Transverse colon (tissue), 4 donors: Measurements from ENCODE around the gene L3MBTL4. TPM values are rescaled to one million over a fixed set of nuclear protein-coding genes. Genes with fewer than 3 reads are reported as not detected.

ENCODE experiments used
- DNase-seq: peaks from one replicate; pipeline ENCODE4 v3.0.0-alpha.2; 2019
- H3K27ac ChIP-seq, 4 donors: fragments of 200-600 bp; sonication (generic); 2 replicates each; pipeline ENCODE4 v1.5.1; 2016 to 2018; ENCODE audit warnings: inconsistent platforms in 4 of 4
- H3K27me3 ChIP-seq: fragments of 200-600 bp; sonication (generic); 2 replicates; pipeline ENCODE4 v1.5.1; 2017; ENCODE audit warnings: inconsistent platforms
- H3K36me3 ChIP-seq, 4 donors: fragments of 200-600 bp; sonication (generic); 2 replicates each; pipeline ENCODE4 v1.5.1; 2017 to 2019; ENCODE audit warnings: inconsistent platforms in 4 of 4
- H3K4me1 ChIP-seq, 4 donors: fragments of 200-600 bp; sonication (generic); 2 replicates each; pipeline ENCODE4 v1.5.1; 2017 to 2020; ENCODE audit warnings: inconsistent platforms in 4 of 4
- H3K4me3 ChIP-seq, 4 donors: fragments of 200-600 bp; sonication (generic); 1 replicate in 1 of 4; 2 replicates in 3 of 4; pipeline versions ENCODE4 v1.5.1 to v1.6.1; 2017 to 2019; ENCODE audit warnings: inconsistent platforms in 4 of 4
- H3K9me3 ChIP-seq, 2 donors: fragments of 200-600 bp; sonication (generic); 2 replicates each; pipeline ENCODE4 v1.5.1; 2017 to 2019; ENCODE audit warnings: inconsistent platforms in 2 of 2
- EP300 ChIP-seq: sonication (generic); formaldehyde crosslinking; IDR thresholded peaks from one replicate; pipeline ENCODE4 v1.6.1; 2017; ENCODE audit warnings: antibody characterized with exemption, low read depth
- POLR2A ChIP-seq: fragments of 450-650 bp; IDR thresholded peaks from one replicate; pipeline ENCODE4 v1.6.1; 2016; ENCODE audit warnings: antibody characterized with exemption, mild to moderate bottlenecking, moderate library complexity
- POLR2AphosphoS5 ChIP-seq, 3 donors: sonication (generic); formaldehyde crosslinking; IDR thresholded peaks; one replicate each; pipeline ENCODE4 v1.6.1; 2016; ENCODE audit warnings: antibody characterized with exemption in 3 of 3
- WGBS, 2 donors: methylation state at CpG; one replicate each; pipeline ENCODE4 v1.1.5; 2018; ENCODE audit warnings: low coverage in 1 of 2; 5-methylcytosine and 5-hydroxymethylcytosine counted together
- in situ Hi-C, 4 donors: fragments of 200-750 bp; cut with MboI; loops; one replicate each; pipeline versions ENCODE4 v1.15.0 to v1.15.1; 2017; ENCODE audit warnings: low sequenced_read_pairs in 3 of 4, low pct_ligation_motif_present in 1 of 4, low pct_unique_long_range_greater_than_20kb in 1 of 4
- intact Hi-C: fragments of 100-400 bp; cut with DNase I; formaldehyde crosslinking; loops from one replicate; pipeline ENCODE4 v1.15.1; 2023; ENCODE audit warnings: low total_unique reads
- total RNA-seq, 4 donors: library from RNA; depleted of rRNA; stranded (reverse); fragments of >200 nt; gene quantifications; one replicate each; pipeline ENCODE4 v1.1.0, GENCODE V29; 2016
- TF ChIP-seq, protein P1 (sequence below), 5 experiments: fragments of 200-600 bp in 3 of 5; fragments of 450-650 bp in 2 of 5; sonication (generic) in 3 of 5; IDR thresholded peaks; 1 replicate in 2 of 5; 2 replicates in 3 of 5; pipeline ENCODE4 v1.5.1; 2016 to 2017; ENCODE audit warnings: antibody characterized with exemption in 5 of 5, inconsistent platforms in 3 of 5, mild to moderate bottlenecking in 2 of 5, moderate library complexity in 1 of 5

The L3MBTL4 gene
- total RNA-seq, 4 donors from 2014 or later, result 0.20 to 4.9 (median 2.9) TPM

DNA sequence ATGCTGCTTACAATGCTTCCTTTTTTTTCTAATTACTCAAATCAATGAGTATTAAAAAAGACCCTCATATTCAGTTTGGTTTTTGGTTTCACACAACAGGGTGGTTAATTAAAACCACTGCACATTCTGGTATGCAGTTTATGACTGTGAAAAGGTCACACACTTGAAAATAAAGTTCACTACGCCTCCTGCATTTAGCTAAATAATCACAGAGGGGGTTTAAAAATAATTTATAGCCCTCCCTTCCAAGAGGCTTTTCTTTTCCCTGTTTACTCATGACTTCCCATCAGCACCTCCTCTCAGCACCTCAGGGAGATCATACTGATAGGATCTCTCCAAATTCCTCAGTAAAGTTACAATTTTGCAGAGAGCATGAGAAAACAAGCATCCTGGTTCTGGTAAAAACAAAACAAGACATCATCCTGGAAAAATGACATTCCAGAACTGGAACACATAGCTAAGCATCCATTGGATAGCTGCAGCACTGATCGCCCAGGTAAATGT is 389.9 kb downstream of the L3MBTL4 start:
- Histone ChIP-seq H3K36me3 (no peaks in the 10 kb centered on the region), H3K9me3 (no peaks in the 10 kb centered on the region), H3K27ac (no peak overlapping the region), H3K27me3 (no peaks in the 10 kb centered on the region), H3K4me3 (no peak overlapping the region), H3K4me1 (no peaks in the 10 kb centered on the region)
- TF ChIP-seq POLR2A (no peak), EP300 (no peak), POLR2AphosphoS5 (IDR thresholded peaks at IDR 0.05) (no peak)
- TF ChIP-seq, protein P1, sequence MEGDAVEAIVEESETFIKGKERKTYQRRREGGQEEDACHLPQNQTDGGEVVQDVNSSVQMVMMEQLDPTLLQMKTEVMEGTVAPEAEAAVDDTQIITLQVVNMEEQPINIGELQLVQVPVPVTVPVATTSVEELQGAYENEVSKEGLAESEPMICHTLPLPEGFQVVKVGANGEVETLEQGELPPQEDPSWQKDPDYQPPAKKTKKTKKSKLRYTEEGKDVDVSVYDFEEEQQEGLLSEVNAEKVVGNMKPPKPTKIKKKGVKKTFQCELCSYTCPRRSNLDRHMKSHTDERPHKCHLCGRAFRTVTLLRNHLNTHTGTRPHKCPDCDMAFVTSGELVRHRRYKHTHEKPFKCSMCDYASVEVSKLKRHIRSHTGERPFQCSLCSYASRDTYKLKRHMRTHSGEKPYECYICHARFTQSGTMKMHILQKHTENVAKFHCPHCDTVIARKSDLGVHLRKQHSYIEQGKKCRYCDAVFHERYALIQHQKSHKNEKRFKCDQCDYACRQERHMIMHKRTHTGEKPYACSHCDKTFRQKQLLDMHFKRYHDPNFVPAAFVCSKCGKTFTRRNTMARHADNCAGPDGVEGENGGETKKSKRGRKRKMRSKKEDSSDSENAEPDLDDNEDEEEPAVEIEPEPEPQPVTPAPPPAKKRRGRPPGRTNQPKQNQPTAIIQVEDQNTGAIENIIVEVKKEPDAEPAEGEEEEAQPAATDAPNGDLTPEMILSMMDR (IDR thresholded peaks at IDR 0.05), result no peak
- WGBS, 2 donors, result 62% methylated on average over 2 of the region's 2 CpGs
- no peak for DNase-seq
- in situ Hi-C loops (no loop called here), intact Hi-C loops (no loop called here)

DNA sequence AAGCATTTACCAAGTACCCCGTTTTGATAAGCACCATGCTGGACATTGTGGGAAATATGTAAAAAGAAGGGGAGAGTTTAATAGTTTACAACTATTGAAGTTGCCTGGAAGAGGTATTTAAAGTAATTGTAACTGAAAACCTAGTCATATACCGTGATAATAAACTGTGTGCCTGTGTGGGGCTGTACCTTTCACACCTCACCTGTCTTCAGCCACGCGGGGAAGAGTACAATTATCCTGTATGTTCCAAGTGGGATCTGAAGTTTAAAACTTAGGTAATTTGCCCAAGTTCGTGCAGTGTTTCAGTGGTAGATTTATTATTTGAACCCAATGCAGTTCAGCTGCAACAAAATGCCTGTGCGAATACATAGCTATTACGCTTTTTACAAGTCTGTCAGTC is 391.2 kb downstream of the L3MBTL4 start:
- in situ Hi-C loops, result no loop called here
- WGBS, 2 donors, result 84 to 87% methylated on average over 5 to 7 of the region's 7 CpGs
- intact Hi-C loops, result no loop called here
- Histone ChIP-seq H3K4me1 (no peaks in the 10 kb centered on the region), H3K36me3 (no peaks in the 10 kb centered on the region), H3K4me3 (no peak overlapping the region), H3K9me3 (no peaks in the 10 kb centered on the region), H3K27me3 (no peaks in the 10 kb centered on the region), H3K27ac (no peak overlapping the region)
- TF ChIP-seq POLR2A (no peak), EP300 (no peak), POLR2AphosphoS5 (IDR thresholded peaks at IDR 0.05) (no peak)
- TF ChIP-seq, protein P1 (IDR thresholded peaks at IDR 0.05), result no peak
- no peak for DNase-seq

DNA sequence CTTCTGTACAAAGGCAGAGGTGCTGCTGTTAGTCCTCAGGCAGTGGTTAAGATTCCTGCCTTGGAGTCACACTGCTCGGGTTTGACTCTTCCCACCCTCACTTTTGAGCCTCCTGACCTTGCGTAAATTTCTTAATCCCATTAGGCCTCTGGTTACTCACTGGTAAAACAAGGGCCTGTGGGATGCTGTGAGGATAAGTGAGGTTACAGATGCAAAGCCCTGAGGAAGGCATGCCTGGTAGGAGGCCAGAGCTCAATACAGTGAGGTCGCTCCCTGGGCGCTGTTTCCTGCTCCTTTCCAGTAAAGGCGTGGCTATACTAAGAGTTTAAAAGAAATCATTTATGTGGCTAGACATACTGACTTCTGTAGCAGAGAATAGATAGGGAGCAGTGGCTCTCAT is 391.9 kb downstream of the L3MBTL4 start:
- Histone ChIP-seq H3K9me3 (no peaks in the 10 kb centered on the region), H3K36me3 (no peaks in the 10 kb centered on the region), H3K4me1 (no peaks in the 10 kb centered on the region), H3K27me3 (no peaks in the 10 kb centered on the region), H3K4me3 (no peak overlapping the region), H3K27ac (no peak overlapping the region)
- intact Hi-C loops, result no loop called here
- DNase-seq, result no peak
- WGBS, 2 donors, result 67 to 71% methylated on average over 5 of the region's 5 CpGs
- TF ChIP-seq POLR2A, result no peak
- TF ChIP-seq, protein P1 (IDR thresholded peaks at IDR 0.05), result no peak
- in situ Hi-C loops, result no loop called here

DNA sequence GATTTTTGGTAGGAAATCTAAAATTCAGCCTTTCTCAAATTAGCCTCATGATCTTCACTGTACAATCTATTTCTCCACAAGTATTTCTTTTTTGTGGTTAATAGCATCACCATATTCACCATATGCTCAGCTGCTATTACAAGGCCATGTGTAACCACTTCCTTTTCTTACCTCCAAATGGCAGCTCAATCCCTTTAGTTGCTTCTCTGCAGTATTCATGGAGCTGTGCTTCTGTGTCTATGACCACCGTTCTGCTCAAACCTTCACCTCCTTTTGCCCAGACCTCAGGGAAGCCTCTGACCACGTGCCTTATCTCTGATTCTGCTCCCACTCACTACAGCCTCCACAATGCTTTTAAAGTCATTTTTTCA is 392.7 kb downstream of the L3MBTL4 start:
- no peak overlapping the region for H3K27ac ChIP-seq
- TF ChIP-seq EP300 (no peak), POLR2A (no peak), POLR2AphosphoS5 (IDR thresholded peaks at IDR 0.05) (no peak)
- TF ChIP-seq, protein P1 (IDR thresholded peaks at IDR 0.05), result no peak
- no peaks in the 10 kb centered on the region for H3K4me1 ChIP-seq
- 74 to 100% methylated on average over 1 to 2 of the region's 2 CpGs for WGBS, 2 donors
- no peaks in the 10 kb centered on the region for H3K27me3 ChIP-seq
- no peak overlapping the region for H3K4me3 ChIP-seq
- in situ Hi-C loops (no loop called here), intact Hi-C loops (no loop called here)
- H3K9me3 ChIP-seq, result no peaks in the 10 kb centered on the region
- no peak for DNase-seq
- no peaks in the 10 kb centered on the region for H3K36me3 ChIP-seq
